Kidney glomerular epithelial cell (primary cell): ENCODE data around the gene ZNF57.
"Not testable (repeated sequence)": the region's sequence is repeated elsewhere in the genome, so short reads cannot be mapped to it uniquely, and the experiment has no call there.

ENCODE experiments used
- DNase-seq: peaks from one replicate; lab custom pipeline; 2025; lab: John Stamatoyannopoulos, UW

ZNF57 gene

GRCh38 chr19:2896694-2897093 lies 4.0 kb upstream of the ZNF57 start:
- no peak for DNase-seq

DNA sequence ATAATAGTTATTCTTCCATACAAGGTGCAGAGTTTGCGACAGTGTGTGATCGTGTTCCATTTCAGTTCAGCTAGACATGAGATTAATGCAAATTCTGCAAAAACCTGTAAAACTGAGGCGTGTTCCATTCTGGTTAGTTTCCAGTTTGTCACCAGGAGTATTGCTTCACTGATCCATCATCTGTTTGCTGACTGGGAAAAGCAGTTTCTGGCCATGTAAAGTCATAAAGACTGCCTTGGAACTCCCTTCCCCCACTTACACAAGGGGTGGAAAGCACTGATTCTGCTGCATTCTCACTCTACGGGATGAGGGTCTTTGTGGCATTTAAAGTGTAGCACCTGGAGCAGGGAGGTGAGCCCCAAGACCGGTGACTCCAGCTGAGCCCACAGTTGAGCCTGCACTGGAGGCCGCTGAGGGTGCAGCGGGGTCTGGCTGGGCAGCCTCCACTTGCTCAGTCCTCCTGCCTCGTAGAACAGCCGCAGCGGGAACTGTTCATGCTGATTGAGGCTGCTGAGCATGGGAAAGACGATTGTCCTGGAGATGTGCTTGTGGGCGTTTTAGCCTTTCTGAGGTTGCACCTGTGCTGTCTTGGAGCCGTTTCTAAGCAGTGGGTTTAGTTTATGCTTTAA lies 2.0 kb downstream of the ZNF57 start:
- DNase-seq: no peak

- not testable (repeated sequence) for DNase-seq
Observed at GRCh38 chr19:2903326-2903725, 2.6 kb downstream of the ZNF57 start.

DNA sequence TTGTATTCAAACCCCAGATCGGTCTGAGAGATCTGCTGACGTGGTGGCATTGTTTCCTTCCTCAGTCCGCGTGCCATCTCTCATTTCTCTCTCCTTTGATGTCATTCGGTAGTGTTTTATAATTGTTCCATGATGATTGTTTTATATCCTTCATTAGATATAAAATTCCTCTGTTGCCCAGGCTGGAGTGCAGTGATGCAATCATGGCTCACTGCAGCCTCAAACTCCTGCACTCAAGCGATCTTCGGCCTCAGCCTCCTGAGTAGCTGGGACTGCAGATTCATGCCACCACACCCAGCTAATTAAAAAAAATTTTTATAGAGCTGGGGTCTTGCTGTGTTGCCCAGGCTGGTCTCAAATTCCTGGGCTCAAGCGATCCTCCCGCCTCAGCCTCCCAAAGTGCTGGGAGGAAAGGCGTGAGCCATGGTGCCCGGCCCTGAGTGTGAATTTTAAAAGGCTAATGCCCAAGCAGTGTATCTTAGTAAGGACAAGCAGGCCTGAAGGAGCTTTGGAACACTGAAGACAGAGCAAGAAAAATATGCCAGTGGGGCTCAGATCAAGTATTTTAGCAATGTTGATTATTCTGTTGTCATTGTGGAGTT lies 5.3 kb downstream of the ZNF57 start:
- no peak for DNase-seq

DNA sequence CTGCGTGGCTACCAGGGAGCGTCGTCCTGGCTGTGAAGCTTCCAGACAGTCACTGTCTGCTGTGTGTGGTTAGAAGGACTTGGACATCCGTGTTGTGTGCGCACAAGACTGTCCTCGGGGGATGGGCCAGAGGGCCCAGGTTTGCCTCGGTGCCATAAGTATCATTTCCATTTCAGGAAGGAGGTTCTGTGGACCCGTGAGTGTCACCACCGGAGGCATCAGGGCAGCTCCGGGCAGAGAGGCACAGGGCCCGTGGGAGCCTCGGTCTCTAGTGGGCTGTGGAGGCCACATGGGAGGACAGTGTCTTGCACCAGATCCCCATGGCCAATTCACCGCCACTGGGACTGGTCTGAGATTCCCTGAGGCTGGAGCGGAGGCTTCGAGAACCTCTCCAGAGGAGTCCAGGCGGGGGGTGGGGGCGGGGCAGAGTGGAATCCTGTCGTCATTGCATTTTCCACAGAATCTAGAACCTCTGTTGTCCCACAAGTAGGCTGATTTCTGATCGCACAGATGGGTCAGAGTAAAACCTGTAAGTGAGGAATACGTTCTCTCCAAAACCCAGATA lies 6.0 kb downstream of the ZNF57 start:
- DNase-seq: no peak

- no peak for DNase-seq
Observed at GRCh38 chr19:2912306-2912705, 11.6 kb downstream of the ZNF57 start.

DNA sequence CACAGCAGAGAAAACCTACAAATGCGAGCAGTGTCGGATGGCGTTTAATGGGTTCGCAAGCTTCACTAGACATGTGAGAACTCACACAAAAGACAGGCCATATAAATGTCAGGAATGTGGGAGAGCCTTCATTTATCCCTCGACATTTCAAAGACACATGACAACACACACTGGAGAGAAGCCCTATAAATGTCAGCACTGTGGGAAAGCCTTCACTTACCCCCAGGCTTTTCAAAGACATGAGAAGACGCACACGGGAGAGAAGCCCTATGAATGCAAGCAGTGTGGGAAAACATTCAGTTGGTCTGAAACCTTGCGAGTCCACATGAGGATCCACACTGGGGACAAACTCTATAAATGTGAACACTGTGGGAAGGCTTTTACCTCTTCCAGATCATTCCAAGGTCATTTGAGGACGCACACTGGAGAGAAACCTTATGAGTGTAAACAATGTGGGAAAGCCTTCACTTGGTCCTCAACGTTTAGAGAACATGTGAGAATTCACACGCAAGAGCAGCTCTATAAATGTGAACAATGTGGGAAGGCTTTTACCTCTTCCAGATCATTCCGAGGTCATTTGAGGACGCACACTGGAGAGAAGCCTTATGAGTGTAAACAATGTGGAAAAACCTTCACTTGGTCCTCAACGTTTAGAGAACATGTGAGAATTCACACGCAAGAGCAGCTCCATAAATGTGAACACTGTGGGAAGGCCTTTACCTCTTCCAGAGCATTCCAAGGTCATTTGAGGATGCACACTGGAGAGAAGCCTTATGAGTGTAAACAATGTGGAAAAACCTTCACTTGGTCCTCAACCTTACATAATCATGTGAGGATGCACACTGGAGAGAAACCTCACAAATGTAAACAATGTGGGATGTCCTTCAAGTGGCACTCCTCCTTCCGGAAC lies 16.8 kb downstream of the ZNF57 start:
- DNase-seq: no peak

GRCh38 chr19:2922987-2923386 lies 22.3 kb downstream of the ZNF57 start:
- DNase-seq: no peak

- DNase-seq: no peak
Observed at GRCh38 chr19:2923510-2923909, 22.8 kb downstream of the ZNF57 start.

DNA sequence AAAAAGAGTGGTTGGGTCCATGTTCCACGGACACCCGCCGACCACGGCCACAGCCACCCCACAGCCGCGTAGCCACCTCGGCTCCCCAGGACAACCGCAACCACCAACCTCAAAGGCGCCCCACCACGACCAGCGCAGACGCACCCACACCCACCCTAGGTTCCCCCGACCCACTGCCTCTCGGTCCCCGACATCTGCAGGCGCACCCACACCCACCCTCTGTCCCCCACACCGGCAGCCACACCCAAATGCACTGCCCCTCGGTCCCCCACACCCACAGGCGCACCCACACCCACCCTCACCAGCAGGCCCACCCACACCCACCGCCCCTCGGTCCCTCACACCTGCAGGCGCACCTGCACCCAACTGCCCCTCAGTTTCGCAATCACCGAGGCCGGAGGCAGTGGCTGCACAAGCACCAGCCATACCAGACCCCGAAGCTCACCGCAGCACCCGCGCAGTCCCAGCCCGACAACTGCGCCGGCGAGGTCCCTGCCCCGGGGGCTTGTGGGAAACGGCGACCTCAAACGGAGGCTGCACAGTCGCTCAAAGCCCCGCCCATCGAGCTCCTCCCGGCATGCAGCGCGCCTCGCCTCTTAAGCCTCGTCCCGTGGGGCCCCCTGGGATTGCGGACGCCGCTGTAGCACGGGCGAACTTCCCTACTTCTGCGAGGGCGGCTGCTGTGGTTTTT lies 25.8 kb downstream of the ZNF57 start:
- DNase-seq: no peak

- no peak for DNase-seq
Observed at GRCh38 chr19:2927032-2927430, 26.3 kb downstream of the ZNF57 start.

DNA sequence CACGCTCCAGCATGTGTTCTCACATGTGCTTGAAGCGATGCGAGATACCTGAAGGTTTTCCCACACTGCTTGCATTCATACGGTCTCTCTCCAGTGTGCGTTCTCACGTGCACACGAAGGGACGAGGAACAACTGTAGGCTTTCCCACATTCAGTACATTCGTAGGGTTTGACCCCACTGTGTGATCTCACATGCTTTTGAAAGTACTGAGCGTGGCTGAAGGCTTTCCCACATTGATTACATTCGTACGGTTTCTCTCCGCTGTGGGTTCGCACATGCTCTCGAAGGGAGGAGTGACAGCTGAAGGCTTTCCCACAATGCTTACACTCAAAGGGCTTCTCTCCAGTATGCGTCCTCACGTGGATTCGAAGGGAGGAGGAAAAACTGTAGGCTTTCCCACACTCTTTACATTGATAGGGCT lies 32.8 kb downstream of the ZNF57 start:
- DNase-seq: no peak

DNA sequence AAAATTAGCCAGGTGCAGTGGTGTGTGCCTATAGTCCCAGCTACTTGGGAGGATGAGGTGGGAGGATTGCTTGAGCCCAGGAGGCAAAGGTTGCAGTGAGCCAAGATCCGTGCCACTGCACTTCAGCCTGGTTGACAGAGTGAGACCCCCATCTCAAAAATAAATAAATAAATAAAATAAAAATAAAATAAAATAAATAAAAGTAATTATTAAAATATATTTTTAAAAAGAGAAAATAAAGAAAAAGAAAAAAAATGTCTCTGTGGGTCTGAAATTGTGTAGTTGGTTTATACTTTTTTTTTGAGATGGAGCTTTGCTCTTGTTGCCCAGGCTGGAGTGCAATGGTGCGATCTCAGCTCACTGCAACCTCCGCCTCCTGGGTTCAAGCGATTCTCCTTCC lies 35.1 kb downstream of the ZNF57 start:
- DNase-seq: not testable (repeated sequence)

DNA sequence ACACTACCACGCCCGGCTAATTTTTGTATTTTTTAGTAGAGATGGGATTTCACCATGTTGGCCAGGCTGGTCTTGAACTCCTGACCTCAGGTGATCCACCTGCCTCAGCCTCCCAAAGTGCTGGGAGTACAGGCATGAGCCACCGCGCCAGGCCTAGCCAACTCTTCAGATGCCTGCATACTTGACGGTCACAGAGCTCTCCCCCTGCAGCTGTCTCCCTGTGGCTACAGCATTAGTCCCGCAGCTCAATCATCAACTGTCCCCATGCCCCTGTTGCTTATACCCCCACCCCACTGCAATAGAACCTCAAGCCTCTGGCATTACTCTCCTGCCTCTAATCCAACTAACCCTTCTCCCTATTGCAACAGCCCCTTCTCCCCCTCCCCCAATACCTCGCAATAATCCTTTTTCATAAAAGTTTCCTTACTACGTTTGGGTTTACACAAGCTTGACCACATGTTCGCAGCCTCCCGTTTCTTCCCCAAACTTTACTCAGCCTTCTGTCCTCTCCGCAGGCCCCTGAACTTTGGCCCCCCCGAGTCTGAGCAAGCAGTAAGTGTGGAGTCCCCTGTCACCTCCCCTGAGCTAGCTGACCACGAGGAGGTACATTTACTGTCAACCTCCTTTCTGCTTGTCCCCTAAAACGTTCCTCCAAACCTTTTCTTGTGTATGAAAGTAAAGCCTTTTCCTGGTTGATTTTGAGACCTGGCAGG lies 42.4 kb downstream of the ZNF57 start:
- no peak for DNase-seq

DNA sequence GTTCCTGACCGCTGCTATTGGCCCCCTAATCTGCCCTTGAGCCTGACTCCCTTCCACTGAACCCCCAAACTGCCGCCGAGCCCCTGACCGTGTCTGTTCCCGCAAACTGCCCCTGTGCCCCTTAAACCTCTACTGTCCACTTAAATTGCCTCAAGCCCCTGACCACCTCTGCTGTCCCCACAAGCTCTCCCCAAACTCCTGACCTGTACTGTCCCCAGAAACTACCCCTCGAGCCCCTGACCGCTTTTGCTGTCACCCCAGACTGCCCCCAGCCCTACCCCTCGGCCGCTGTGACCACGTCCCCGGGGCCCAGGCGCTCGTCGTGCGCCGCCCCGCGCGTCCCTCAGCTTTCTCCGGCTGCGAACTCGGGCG lies 43.7 kb downstream of the ZNF57 start:
- no peak for DNase-seq

GRCh38 chr19:2944775-2945574 lies 44.2 kb downstream of the ZNF57 start, which contains the start of gene ZNF77:
ZNF77 (minus strand) TSS chr19:2944971; CDS start chr19:2944840, 131 bp downstream.
- peak; percentile 99 for DNase-seq

DNA sequence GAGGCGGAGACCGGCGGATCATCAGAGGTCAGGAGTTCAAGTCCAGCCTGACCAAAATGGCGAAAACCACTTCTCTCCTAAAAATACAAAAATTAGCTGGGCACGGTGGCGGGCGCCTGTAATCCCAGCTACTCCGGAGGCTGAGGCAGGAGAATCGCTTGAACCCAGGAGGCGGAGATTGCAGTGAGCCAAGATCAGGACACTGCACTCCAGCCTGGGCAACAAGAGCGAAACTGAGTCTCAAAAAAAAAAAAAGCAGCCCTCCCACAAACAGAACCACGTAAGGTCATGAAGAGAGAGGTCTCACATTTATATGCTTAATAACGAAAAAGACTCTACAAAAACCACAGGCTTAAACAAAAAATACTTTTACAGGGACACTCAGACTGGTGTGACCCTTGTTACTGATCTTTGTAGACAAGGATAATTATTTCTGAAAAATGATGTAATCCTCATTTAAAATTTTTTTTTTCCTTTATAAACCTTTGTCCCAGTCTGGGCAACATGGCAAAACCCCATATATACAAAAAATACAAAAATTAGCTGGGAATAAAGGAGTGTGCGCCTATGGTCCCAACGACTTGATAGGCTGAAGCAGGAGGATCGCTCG lies 45.0 kb downstream of the ZNF57 start:
- no peak for DNase-seq

GRCh38 chr19:2949939-2950285 lies 49.2 kb downstream of the ZNF57 start:
- no peak for DNase-seq

DNA sequence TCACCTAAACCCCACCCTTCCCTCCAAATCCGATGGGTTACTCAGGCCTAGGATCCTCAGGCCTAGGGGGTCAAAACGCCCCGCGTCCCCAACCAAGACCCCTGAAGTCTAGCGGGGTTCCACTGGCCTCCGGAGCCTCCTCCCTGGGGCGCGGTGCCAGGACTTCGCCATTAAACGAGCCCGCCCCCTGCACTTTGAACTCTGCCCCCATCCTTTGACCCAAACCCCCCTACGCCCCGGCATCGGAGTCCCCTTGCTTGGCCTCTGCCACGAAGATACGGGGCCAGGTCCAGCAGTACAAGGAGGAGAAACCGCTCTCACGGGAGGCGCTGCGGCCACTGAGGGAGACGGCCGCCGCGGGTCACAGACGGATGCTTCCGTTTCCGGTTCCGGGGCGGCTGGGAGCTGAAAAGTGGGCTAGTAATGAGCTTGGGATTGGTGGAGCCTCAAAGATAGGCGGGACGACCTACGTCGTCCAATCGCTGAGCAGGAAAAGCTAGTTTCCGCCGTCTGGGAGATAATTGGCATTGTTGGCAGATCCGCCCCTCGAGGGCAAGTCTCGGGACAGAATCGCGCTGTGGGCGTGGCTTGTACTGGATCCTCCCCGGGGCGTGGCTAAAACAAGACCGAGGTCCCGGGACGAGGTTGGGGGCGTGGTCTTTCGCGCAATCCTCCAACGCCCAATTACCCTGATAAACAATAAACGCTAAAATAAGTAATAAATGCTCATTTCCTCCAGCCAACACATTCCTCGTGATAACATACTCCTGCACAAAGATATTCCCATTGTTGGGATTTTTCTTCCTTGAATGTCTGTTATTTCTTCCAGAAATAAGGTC lies 49.8 kb downstream of the ZNF57 start:
- peak; percentile 99 for DNase-seq
